ENCODE results near the gene ARHGAP1. TPM values are rescaled to one million over a fixed set of nuclear protein-coding genes. Genes with fewer than 3 reads are reported as not detected.
A peak's percentile ranks its signal among the peaks of the same experiment; 100 is the strongest.

ARHGAP1 gene
- total and polyA plus RNA-seq, 2 of the 13 experiments (the other 11 are each of a cell fraction or from before 2014, with no cell fraction given): 18.6 to 30.3 TPM

GRCh38 chr11:46727952-46728658 is 27.7 kb upstream of the ARHGAP1 start (continued):
- peak; percentile 95 for TF ChIP-seq AGO2 (optimal IDR thresholded peaks at IDR 0.05; ENCODE audit: low read depth, low read length)

GRCh38 chr11:46726206-46726862 is 25.9 kb upstream of the ARHGAP1 start:
- CTCF ChIA-PET (ENCODE audit: low intra/inter-chr PET ratio, low total read pairs): no interaction called here
- intact Hi-C loops (cut with micrococcal nuclease; ENCODE audit: unreplicated experiment): no loop called here
- ATAC-seq (peak; percentile 4; the same call in 1 of the 3 replicates), DNase-seq (ENCODE audit: low spot score) (no peak), FAIRE-seq (no peak)
- in situ Hi-C loops (cut with HindIII; ENCODE audit: extremely low pct_ligation_motif_present, low pct_unique_long_range_greater_than_20kb): loop anchor here (5.0 kb wide), 1 partner anchor 34 kb away; no protein-coding TSS in a partner anchor
- Histone ChIP-seq H3K27me3 (ENCODE audit: control insufficient read depth in 1 of 2, insufficient read depth in 2 of 2, low read length in 2 of 2) (no peaks in the 10 kb centered on the region), H3K36me3 (replicated peaks in 1 of 2; ENCODE audit: control insufficient read depth in 1 of 2, insufficient read depth in 2 of 2, low read length in 2 of 2) (peaks cover 37 to 75% of the 10 kb centered on the region in 2 experiments), H2AFZ (ENCODE audit: low read length) (no peak overlapping the region), H4K20me1 (ENCODE audit: insufficient read depth, low read length) (peaks cover 40% of the 10 kb centered on the region), H3K4me2 (ENCODE audit: low read depth, low read length) (no peak overlapping the region), H3K27ac (ENCODE audit: extremely low read length, insufficient read depth, low read length) (no peak overlapping the region), H3K4me3 (replicated peaks in 1 of 3; ENCODE audit: insufficient read depth in 1 of 3, low read depth in 2 of 3, low read length in 3 of 3) (no peak overlapping the region), H3K9me3 (ENCODE audit: low read length) (no peaks in the 10 kb centered on the region), H3K9ac (ENCODE audit: insufficient read depth, low read depth, low read length) (no peak overlapping the region), H3K4me1 (ENCODE audit: insufficient read depth, low read length) (peaks cover 86% of the 10 kb centered on the region), H3K79me2 (ENCODE audit: insufficient read depth, low read length) (peaks cover 50% of the 10 kb centered on the region)
- POLR2A ChIA-PET: interaction anchor here (1.0 to 4.9 kb wide), 5 partner anchors 7 to 51 kb away, joined by 3 to 54 read pairs (median 4); partner anchors contain the start of gene F2
- TSS peak; percentile 21 for BruUV-seq (replicated peaks)
- over 99% methylated on average over 23 of the region's 26 CpGs for WGBS (ENCODE audit: low lambda C conversion rate)
- TF ChIP-seq POLR2G (IDR thresholded peaks at IDR 0.05; ENCODE audit: low read depth, low read length) (0 out of 2 replicates have a peak, but pooled peaks have one; percentile 15), TAF15 (IDR thresholded peaks at IDR 0.05; ENCODE audit: low read depth, low read length, poor library complexity, severe bottlenecking) (no peak), NONO (IDR thresholded peaks at IDR 0.05) (no peak), NONO (CRISPR knock-in tag; conservative IDR thresholded peaks at IDR 0.05) (peak; percentile 15; the same call in 1 of the 2 replicates), KDM4B (CRISPR knock-in tag; IDR thresholded peaks at IDR 0.05) (no peak), RBFOX2 (IDR thresholded peaks at IDR 0.05; ENCODE audit: low read depth, low read length) (peak; percentile 50), SIN3B (IDR thresholded peaks at IDR 0.05; ENCODE audit: low read length) (no peak), SRY (CRISPR knock-in tag; IDR thresholded peaks at IDR 0.05) (0 out of 2 replicates have a peak, but pooled peaks have one; percentile 22), ZNF629 (CRISPR knock-in tag; conservative IDR thresholded peaks at IDR 0.05) (peak; percentile 97), ZBTB49 (CRISPR knock-in tag; IDR thresholded peaks at IDR 0.05; ENCODE audit: borderline replicate concordance) (no peak), ZMYM3 (CRISPR knock-in tag; IDR thresholded peaks at IDR 0.05) (peak; percentile 89), ZNF687 (CRISPR knock-in tag; IDR thresholded peaks at IDR 0.05) (peak; percentile 24; the same call in 1 of the 2 replicates), NRL (CRISPR knock-in tag; IDR thresholded peaks at IDR 0.05; ENCODE audit: borderline replicate concordance) (peak; percentile 2; the same call in 1 of the 2 replicates)

Measured in HepG2 (cell line).